Superior temporal gyrus (tissue), 1 donor: ENCODE measurements around the gene OLFML2A.

Source experiments
- DNase-seq: peaks from one replicate; pipeline ENCODE4 v3.0.0-alpha.2; 2016; ENCODE audit errors: extremely low spot score

The OLFML2A gene

DNA sequence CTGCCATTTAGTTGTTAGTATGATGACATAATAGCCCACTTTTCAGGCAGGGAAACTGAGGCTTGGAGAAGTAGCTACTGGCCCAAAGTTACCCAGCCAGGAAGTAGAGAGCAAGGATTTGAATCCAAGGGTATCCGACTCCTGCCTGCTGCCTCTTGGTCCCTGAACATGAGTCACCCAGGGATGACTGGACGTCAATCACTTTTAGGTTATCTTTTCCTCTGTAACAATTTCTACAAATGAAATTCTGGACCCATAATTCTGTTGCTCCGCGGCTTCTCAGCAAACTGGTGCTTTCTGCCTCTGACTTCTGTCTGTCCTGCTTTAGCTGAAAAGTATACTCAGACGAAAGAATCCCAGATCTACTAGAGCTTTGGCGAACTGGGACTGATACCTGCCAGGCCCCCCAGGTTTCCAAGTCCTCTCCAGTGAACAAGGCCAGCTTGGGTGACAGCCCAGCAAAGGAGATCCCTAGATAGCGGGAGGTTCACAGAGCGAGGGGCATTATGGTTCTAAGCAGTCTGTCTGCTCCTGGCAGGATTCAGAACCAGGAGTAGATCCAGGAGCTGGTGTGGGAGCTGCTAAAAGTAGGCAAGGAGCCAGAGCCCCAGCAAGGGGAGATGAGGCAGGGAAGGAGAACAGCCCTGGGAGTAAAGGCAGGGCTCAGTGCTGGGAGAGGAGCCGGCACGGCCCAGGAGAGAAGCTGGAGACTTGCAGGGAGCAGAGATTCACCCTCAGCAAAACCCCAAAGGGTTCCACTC, 20.6 kb downstream of the OLFML2A start:
- no peak for DNase-seq

DNA sequence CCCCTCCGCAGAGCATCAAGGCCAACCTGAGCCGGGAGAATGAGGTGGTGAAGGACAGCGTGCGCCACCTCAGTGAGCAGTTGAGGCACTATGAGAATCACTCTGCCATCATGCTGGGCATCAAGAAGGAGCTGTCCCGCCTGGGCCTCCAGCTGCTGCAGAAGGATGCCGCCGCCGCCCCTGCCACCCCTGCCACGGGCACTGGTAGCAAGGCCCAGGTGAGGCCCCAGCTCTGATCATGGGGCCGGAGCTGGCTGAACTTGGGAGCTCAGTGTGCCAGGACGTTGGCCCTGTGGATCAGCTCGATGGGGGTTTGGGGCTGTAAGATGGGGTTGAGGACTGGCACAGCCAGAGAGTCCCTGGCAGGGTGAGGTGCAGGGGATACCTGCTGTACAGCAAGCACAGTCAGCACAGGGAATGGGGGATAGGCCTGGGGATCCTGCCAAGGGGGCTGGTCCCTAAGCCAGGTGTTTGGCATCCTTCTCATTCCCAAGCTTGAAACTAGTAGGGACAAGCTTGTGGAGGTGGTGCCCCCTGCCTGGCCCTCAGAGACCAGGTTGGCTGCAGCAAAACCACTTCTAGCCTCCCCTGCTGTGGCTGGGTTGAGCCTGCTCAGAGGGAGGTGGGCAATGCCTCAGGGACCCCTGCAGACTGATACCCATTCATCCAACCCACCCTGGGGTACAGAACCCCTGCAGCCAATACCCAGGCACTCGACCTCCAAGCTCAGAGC, 22.5 kb downstream of the OLFML2A start:
- DNase-seq, result no peak

DNA sequence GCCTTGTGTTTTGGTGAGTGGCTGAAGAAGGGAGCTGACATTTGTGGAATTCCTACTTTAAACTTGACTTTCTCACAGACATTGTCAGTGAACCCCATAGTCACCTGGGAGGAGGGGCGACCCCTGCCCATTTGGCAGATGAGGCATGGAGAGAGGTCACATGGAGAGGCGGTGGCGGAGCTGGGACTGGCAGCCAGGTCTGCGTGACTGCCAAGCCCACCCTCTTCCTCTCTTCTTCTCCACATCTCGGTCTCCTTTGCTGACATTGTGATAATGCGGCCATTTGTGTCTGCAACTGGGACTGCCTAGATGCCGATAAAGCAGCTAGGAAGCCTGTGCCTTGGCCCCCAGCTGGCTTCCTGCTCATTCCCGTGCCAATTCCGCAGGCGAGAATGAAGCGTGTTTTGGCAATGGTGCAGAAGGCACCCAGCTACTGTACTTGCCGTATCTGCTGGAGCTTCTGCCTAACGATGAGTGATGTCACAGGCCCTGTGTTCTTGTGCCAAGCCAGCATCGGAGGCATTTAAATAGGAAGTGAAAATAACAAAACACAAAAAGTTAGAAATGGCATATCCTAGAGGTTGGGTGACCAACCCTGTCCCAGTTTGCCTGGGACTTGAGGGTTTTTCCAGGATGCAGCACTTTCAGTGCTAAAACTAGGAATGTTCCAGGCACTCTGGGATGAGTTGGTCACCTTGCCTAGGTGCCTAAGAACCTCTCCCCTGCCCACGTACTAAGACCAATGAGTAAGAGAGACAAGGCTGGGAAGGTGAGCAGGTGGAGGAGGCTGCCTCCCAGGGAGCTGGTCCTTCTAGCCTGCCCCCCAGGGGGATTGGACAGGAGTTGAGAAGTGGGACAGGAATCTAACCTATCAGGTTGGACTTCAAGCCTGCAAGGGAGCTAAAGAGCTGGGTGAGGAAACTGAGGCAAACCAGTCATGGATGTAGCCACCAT, 23.6 kb downstream of the OLFML2A start:
- DNase-seq, result peak; percentile 33

DNA sequence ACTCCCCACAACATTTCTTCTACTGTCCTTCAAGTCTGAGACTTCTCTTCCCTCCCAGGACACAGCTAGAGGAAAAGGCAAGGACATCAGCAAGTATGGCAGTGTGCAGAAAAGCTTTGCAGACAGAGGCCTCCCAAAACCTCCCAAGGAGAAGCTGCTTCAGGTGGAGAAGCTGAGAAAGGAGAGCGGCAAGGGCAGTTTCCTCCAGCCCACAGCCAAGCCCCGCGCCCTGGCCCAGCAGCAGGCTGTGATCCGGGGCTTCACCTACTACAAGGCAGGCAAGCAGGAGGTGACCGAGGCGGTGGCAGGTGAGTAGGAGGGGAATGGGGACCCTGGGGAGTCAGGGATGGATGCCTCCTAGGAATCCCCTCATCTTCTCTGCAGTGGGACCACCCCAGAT, 24.4 kb downstream of the OLFML2A start:
- DNase-seq, result no peak

DNA sequence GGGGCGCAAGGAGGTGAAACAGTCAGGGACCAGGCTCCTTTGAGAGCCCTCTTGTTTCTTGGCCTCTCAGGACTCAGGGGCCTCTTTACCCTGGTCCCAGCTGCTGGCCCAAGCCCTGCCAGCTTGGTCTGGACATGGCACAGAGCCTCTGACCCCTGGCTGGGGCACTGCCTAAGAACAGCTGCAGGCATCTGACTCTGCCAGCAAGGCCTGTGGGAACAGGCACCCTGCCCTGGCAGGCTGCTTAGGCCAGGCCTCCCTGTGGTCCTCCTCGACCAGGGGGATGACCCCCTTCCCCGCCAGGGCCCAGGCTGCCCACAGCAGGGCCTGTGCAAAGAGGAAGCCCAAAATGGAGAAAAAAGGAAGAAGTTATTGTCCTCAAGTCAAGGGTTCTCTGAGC, 25.5 kb downstream of the OLFML2A start:
- DNase-seq, result no peak

DNA sequence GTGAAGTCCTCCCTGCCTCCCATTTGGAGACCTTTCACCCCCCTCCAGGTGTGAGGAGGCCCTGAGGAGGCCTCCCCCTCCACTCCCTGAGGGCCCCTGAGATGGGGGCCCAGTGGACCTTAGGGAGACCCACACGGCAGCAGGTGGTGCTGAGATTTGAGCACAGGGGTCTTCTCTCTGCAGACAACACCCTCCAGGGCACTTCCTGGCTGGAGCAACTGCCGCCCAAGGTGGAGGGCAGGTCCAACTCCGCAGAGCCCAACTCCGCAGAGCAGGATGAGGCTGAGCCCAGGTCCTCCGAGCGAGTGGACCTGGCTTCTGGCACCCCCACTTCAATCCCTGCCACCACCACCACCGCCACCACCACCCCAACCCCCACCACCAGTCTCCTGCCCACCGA, 27.0 kb downstream of the OLFML2A start:
- no peak for DNase-seq

DNA sequence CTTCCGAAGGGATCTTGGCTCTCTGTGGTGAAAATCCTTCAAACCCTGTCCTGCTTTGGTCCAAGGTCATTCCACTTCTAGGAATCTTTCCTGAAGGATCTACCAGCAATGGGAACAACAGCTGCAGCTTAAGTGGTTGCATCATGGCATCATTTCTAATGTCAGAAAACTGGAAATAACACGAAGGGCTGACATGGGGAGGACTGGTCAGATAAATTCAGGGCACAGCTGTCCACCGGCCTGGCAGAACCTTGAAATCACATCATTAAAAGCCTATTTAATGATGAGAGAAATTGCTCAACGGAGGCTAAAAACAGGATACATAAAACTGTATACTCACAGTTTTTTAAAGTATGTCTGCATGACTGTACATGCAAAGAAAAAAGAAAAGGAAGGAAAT, 28.3 kb downstream of the OLFML2A start:
- DNase-seq, result no peak

DNA sequence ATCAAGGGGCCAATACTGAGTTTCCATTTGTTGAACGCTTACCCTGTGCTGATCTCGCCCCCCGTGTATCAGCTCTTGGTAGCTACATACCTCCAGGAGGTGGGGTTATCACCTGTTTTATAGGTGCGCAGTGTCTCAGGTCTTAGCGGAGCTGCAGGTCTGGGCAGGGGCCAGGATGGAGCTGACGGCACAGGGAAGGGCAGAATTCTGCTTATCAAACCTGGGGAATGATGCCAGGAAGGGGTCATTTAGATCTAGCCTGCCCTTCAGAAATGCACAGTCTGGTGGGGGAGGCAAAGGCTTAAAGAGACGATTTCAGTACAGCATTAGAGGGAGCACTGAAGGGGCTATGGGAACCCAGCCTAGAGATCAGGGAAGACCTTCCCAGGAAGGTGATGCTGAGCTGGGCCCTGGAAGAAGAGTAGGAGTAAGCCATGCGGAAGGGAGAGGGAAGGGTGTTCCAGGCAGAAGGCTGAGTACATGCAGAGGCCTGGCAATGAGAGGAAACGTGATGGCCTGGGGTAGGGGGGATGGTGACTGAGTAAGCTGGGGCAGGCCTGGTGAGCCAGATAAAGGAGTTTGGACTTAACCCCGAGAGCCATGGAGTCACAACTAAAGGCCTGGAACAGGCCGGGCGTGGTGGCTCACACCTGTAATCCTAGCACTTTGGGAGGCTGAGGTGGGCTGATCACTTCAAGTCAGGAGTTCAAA, 31.5 kb downstream of the OLFML2A start:
- DNase-seq, result no peak

DNA sequence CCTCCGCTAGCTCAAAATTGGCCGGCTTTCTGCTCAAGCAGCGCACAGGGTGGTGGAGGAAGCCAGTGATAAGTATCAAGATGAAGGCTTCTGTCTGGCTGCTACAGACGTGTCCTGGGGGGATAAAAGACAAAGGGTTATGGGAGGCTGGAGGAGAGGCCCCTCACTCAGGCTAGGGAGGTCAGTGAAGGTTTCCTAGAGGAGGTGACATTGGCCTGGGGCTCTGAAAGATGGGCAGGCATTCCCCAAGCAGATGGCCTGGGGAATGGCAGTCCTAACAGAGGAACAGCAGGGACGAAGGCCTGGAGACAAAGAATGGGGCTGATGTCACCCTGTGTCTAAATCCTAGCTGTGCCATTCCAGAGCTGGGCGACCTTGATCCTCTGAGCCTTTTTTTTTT, 32.3 kb downstream of the OLFML2A start:
- DNase-seq, result no peak

DNA sequence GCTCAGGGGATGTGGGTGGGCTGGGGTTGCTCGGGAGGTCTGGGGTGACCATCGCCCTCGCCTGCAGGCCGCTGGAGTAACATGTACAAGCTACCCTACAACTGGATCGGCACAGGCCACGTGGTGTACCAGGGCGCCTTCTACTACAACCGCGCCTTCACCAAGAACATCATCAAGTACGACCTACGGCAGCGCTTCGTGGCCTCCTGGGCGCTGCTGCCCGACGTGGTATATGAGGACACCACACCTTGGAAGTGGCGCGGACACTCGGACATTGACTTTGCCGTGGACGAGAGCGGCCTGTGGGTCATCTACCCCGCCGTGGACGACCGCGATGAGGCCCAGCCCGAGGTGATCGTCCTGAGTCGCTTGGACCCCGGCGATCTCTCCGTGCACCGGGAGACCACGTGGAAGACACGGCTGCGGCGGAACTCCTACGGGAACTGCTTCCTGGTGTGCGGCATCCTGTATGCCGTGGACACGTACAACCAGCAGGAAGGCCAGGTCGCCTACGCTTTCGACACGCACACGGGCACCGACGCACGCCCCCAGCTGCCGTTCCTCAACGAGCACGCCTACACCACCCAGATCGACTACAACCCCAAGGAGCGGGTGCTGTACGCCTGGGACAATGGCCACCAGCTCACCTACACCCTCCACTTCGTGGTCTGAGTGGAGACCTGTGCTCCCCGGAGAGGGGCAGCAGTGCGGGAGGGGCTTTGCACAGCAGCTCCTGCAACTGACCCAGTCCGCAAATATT, 33.0 kb downstream of the OLFML2A start:
- no peak for DNase-seq

DNA sequence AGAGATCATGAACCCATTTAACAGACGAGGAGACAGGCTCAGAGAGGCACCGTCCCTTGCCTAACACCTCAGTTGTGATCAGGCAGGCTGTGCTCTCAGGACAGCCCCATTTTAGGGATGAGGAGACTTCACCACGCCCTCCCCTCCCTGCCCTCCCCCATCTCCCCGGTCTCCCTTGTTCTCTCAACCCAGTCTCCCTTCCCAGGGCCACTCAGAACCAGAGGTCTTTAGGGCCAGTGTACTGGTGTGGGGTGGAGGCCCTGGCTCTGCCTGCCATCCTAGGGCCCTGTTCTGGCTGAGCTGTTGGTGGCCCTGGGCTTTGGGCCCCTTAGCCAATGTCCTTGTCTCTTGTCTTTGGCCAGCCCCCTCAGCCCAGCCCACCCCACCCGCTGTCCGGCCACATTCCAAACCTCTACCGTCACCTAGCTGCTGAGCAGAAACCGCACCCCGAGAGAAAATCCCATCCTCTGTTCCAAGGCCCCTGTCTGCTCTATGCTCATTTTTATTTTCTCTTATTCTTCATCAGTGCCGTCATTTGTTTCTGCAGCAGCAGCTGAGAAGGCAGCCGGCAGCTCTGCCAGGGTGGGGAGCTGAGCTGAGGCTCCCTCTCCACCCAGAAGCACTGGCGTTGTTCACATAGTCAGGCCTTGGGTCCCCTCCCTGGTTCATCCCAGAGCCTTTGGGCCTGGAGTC, 33.9 kb downstream of the OLFML2A start:
- no peak for DNase-seq

DNA sequence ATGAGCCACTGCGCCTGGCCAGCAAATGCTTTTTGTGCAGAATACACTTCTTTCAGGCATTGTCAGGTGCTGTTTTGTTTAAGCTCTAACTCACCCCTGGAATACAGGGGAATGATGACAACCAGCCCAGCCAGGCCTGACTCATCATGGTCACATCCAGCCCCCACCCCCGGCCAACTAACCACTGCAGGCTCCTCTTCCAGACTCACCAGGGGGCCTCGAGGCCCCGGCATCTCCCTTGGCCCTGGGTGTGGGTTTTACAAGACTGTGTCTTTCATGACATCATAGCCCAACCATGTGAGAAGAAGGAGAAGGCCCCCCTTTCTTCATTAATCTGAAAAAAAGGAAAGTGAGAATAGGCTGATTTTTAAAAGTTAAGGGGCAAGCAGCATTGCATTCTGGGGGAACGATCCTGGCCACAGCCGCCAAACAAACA, 35.5 kb downstream of the OLFML2A start:
- no peak for DNase-seq

DNA sequence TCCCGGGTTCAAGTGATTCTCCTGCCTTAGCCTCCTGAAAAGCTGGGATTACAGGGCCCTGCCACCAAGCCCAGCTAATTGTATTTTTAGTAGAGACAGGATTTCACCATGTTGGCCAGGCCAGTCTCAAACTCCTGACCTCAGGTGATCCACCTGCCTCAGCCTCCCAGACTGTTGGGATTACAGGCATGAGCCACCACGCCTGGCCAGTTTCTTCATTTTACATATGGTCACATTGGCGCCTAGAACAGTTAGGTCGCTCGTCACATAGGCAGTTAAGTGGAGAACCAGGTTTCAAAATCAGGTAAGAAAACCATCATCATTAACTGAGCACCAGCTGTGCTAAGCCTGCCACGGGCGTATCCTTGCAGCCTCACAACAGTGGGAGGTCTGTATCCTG, 36.1 kb downstream of the OLFML2A start:
- no peak for DNase-seq

DNA sequence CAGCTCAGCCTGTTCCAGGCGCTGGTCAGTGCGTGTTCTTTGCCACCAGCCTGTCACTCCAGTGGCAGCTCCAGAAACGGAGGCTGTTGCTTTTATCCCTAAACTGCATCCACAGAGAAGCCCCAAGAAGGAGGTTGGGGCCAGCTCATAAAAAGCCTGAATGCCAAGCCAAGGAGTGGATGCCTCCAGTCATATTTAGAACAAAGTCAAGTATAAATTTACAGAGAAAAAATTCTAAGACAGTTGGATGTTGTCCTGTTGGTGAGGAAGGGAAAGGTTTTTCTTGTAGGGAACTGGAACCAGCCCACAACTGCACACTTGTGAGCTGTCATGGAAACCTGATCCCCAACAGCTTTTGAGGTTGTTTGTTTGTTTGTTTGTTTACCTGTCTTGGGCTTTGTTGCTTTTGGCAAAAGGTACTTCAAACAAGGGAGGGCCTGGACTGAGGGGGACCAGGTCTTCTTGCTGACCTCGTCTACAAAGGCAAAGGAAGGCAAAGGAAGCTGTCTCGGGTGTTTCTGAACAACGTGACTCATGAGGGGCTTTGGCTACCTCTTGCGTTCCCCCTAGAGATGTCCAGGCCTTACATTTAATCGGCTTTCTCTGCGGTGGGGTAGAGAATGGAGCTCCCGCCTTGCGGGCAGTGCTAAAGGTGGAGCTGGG, 36.7 kb downstream of the OLFML2A start:
- no peak for DNase-seq

DNA sequence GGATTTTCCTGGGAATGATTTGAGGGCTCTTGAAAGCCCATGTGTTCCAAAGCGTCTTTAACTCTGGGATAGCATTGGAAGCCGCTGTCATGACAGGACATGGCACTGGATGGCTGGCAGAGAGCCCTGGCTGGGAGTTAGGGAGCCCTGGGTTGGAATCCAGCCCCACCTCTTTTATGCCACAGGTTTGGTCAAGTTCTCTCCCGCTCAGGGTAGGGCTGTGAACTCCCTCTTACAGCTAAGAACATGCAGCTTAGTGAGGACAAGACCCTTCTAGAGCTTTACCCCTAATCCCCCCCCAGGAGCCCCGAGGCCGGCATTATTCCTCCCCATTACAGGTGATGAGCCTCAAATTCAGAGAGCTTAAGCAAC, 37.2 kb downstream of the OLFML2A start:
- DNase-seq, result no peak

DNA sequence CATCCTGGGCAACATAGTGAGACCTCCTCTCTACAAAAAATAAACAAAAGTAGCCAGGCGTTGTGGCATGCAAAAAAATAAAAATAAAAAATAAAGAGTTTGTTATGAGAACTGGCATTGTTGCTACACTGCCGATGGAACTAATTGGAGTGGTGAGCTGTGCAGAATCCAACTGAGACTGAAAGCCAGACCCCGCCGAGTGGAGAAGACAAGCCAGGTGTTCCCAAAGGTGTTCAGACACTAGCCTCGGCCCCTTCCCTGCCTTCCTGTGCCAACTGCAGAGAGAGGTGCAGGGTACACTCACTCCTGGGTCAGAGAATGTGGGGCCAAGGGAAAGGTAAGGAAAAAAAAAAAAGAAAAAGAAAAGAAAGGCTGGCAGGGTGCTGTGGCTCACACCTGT, 38.7 kb downstream of the OLFML2A start:
- no peak for DNase-seq

DNA sequence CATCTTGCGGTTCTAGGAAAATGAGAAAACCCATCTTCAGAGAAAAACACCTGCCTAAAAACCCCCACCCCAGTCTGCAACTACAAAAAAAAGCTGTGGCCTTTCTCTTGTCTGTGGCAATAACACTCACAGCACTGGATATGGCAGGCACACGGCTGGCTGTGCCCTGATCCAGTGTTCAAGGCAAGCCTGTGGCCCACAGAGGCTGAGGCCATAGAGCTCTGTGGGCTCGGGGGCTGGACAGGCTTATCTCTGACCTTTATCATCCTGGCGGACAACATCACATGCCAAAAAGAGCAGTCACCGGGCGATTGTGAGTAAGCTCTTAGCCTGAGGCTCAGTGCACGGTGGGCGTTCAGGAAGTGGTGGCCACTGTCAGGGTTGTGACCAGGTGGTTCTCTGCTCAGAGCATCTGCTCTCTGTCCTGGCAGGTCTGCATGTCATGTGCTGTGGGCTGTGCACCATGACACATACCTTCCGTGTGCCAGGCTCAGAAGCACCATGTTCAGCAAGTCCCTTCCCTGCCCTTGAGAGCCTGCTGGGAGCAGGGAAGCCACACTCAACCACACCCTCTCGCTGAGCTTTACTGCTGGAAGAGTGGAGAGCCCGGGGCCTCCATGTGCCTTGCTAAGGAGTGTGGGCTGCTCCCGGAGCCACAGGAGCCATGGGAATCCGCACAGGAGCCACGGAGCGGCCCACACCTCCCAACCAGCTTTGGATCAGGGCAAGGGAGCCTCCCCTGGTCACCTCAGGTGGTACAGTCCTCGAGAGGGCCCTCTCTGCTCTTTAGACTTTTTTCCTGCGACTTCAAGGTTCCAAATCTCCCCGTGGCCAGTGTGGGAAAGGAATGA, 41.7 kb downstream of the OLFML2A start:
- no peak for DNase-seq

DNA sequence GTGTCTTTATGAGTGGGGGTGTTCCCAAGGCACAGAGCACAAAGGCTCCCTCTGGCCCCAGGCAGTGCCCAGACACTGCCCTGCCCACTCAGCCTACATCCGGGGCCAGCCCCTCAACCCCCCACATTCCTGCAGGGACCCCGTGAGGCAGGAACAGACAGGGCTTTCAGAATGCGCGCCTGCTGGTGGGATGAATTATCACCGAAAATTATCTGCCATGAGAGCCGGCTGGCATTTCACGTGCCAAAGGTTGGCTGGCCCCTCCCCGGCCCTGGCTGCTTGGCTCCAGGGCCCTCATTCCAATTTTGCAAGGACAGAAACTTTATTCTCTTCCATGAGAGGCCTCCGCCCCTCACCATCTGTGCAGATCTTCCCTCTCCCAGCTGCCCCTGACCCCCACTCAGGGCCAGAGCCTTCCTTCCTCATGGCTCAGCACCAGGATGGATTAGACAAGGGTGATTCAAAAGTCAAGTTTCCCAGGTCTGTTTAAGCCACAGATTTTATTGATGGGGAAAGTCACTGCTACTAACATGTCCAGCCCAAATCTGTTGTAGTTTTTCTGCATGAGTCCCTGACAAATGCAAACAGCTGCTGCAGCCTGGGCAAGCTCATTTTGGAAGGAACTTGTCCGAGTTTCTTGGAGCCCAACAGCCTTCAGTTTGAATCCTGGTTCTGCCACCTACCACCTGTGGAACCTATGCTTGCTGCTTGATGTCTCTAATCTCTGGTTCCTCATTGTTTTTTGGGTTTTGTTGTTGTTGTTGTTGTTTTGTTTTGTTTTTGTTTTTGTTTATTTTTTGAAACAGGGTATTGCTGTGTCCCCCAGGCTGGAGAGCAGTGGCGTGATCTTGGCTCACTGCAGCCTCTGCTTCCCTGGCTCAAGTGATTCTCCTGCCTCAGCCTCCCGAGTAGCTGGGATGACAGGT, 44.0 kb downstream of the OLFML2A start:
- no peak for DNase-seq
